K562 (cell line): Measurements from ENCODE around the gene CRKL. TPM values are rescaled to one million over a fixed set of nuclear protein-coding genes. Genes with fewer than 3 reads are reported as not detected.

Experiments used
- ARNT ChIP-seq, 2 experiments: fragments of 450-650 bp; IDR thresholded peaks; 2 replicates each; pipeline ENCODE4 v1.6.1; 2016; ENCODE audit warnings: mild to moderate bottlenecking in 1 of 2
- BCOR ChIP-seq: fragments of 450-650 bp; IDR thresholded peaks from 2 replicates; pipeline ENCODE4 v1.6.1; 2016
- CHD1 ChIP-seq: fragments of 200-600 bp; sonication (generic); IDR thresholded peaks from one replicate; pipeline ENCODE4 v1.6.1; 2012; ENCODE audit warnings: mild to moderate bottlenecking, moderate library complexity, low read length, inconsistent platforms
- CREM ChIP-seq: IDR thresholded peaks from 2 replicates; pipeline ENCODE4 v1.6.1; 2014; ENCODE audit warnings: antibody characterized with exemption, low read depth
- HDAC8 ChIP-seq: fragments of 450-650 bp; IDR thresholded peaks from 2 replicates; pipeline ENCODE4 v1.6.1; 2016; ENCODE audit warnings: mild to moderate bottlenecking, missing genetic modification characterization, moderate library complexity, missing compliant biosample characterization
- MEF2D ChIP-seq: conservative IDR thresholded peaks from 2 replicates; pipeline ENCODE4 v1.6.1; 2016; ENCODE audit warnings: low read depth, missing genetic modification characterization, missing compliant biosample characterization
- PPARD ChIP-seq: fragments of 250-450 bp; sonication (Bioruptor Pico); IDR thresholded peaks from 2 replicates; pipeline ENCODE4 v1.8.0; 2022; ENCODE audit warnings: inconsistent platforms, mild to moderate bottlenecking, moderate library complexity
- PRPF4 ChIP-seq: fragments of 200-400 bp; formaldehyde crosslinking; IDR thresholded peaks from one replicate; pipeline ENCODE4 v1.6.1; 2017; ENCODE audit warnings: low read length, low read depth, mild to moderate bottlenecking; ENCODE audit not compliant: insufficient read depth, poor library complexity, severe bottlenecking
- RBM15 ChIP-seq: fragments of 200-400 bp; formaldehyde crosslinking; IDR thresholded peaks from 2 replicates; pipeline ENCODE4 v1.6.1; 2018; ENCODE audit warnings: mild to moderate bottlenecking, low read length, moderate library complexity; ENCODE audit not compliant: insufficient read depth
- RCOR1 ChIP-seq, 2 experiments: IDR thresholded peaks; 2 replicates each; pipeline ENCODE4 v1.6.1; 2012; ENCODE audit warnings: low read depth in 2 of 2, low read length in 2 of 2, borderline replicate concordance in 1 of 2, improper control_type of control experiment in 1 of 2
- RUNX1 ChIP-seq: sonication (generic); IDR thresholded peaks from 2 replicates; pipeline ENCODE4 v1.6.1; 2016; ENCODE audit warnings: antibody characterized with exemption, low read depth
- SRF ChIP-seq, 2 experiments: fragments of 250-450, 450-650 bp in 1 of 2; sonication (Bioruptor Pico) in 1 of 2; sonication (generic) in 1 of 2; formaldehyde crosslinking; IDR thresholded peaks; 2 replicates each; pipeline versions ENCODE4 v1.5.0 to v1.5.1; 2020 to 2022; ENCODE audit warnings: mild to moderate bottlenecking in 1 of 2, missing genetic modification reagents in 1 of 2
- SRSF3 ChIP-seq: fragments of 200-400 bp; formaldehyde crosslinking; IDR thresholded peaks from 2 replicates; pipeline ENCODE4 v1.6.1; 2016; ENCODE audit warnings: mild to moderate bottlenecking, low read length, moderate library complexity; ENCODE audit not compliant: insufficient read depth
- ZBTB1 ChIP-seq: sonication (generic); formaldehyde crosslinking; IDR thresholded peaks from 2 replicates; pipeline ENCODE4 v1.8.1; 2023; ENCODE audit warnings: missing genetic modification reagents, low read depth, mild to moderate bottlenecking, borderline replicate concordance
- ZC3H11A ChIP-seq: IDR thresholded peaks from 2 replicates; pipeline ENCODE4 v1.6.1; 2012; ENCODE audit warnings: low read depth, low read length, improper control_type of control experiment
- ZKSCAN3 ChIP-seq: fragments of 250-450 bp; sonication (Bioruptor Pico); IDR thresholded peaks from 2 replicates; pipeline ENCODE4 v1.4.0; 2020
- ZNF561 ChIP-seq: fragments of 450-650 bp; formaldehyde crosslinking; conservative IDR thresholded peaks from 2 replicates; pipeline ENCODE4 v1.4.0; 2020; ENCODE audit warnings: mild to moderate bottlenecking, moderate library complexity
- ZNF79 ChIP-seq: fragments of 250-450 bp; sonication (Bioruptor Pico); IDR thresholded peaks from 2 replicates; pipeline ENCODE4 v1.4.0; 2020; ENCODE audit warnings: low read depth, mild to moderate bottlenecking, moderate library complexity
- polyA plus RNA-seq, 8 experiments: library from polyadenylated mRNA; depleted of rRNA in 4 of 8; stranded (reverse) in 5 of 8; unstranded in 3 of 8; fragments of >200 nt; fragmentation: Nextera tagmentation in 2 of 8; fragmentation: Illumina TruSeq in 1 of 8; extraction: Ambion mirVana in 2 of 8; extraction: Trizol in 1 of 8; gene quantifications; 2 replicates each; pipeline versions ENCODE4 v1.2.1 to v1.2.3, GENCODE V29; 2011 to 2014; ENCODE audit warnings: inconsistent platforms in 1 of 8, missing spikeins in 1 of 8
- total RNA-seq, 7 experiments: library from RNA; depleted of rRNA in 6 of 7; stranded (reverse); fragments of >200 nt in 6 of 7; fragmentation: Illumina TruSeq in 2 of 7; extraction: Trizol in 2 of 7; gene quantifications; 2 replicates each; pipeline versions ENCODE4 v1.2.1 to v1.2.3, GENCODE V29; 2011 to 2021; ENCODE audit warnings: low replicate concordance in 1 of 7
- TF ChIP-seq, protein P1 (sequence below): sonication (generic); formaldehyde crosslinking; IDR thresholded peaks from 2 replicates; pipeline ENCODE4 v1.8.1; 2023; ENCODE audit warnings: mild to moderate bottlenecking, missing genetic modification reagents
- TF ChIP-seq, protein P2 (sequence below): fragments of 450-650 bp; formaldehyde crosslinking; IDR thresholded peaks from 2 replicates; pipeline ENCODE4 v1.4.0; 2020; ENCODE audit warnings: mild to moderate bottlenecking, moderate library complexity
- TF ChIP-seq, protein P3 (sequence below): fragments of 250-450 bp; sonication (Bioruptor Pico); IDR thresholded peaks from 2 replicates; pipeline ENCODE4 v1.5.0; 2021
- TF ChIP-seq, protein P4 (sequence below), 2 experiments: fragments of 450-650 bp in 1 of 2; sonication (generic) in 1 of 2; formaldehyde crosslinking; conservative IDR thresholded peaks; 2 replicates each; pipeline versions ENCODE4 v1.4.0 to v1.8.1; 2020 to 2022; ENCODE audit warnings: mild to moderate bottlenecking in 1 of 2, missing genetic modification reagents in 1 of 2

CRKL gene
- total and polyA plus RNA-seq, 9 of the 15 experiments (the other 6 are each of a cell fraction or from before 2014, with no cell fraction given): 100 to 263 (median 124) TPM

DNA sequence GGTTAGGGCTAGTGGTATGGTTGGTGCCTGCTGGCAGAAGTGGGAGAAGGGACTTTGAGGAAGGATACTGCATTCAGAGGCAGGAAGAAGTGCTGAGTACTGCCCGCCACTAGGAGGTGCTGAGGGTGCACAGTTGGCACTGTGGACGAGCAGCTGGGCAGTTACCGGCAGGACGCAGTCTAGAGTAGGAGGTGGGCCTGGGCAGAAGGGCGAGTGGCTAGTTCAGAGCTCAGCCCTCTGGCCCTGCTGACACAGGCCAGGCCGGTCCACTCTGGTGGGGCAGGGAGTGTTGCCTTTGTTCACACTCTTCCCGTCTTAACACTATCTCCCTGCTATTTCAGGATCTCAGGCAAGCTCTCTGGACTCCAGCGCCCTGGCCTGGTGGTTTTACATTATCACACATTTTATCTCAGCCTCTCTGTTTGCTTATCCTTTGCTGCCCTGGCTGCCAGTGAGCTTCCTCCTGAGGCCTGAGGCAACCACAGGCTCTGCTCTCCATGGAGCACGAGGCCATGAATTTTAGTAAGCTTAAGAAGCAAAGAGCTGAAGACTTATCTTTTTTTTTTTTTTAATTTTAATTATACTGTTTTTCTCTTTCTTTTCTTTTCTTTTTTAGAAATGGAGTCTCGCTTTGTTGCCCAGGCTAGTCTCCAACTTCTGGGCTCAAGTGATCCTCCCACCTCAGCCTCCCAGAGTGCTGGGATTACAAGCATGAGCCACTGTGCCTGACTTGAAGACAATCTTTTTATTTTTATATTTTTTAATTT lies 31.5 kb upstream of the CRKL start (continued):
- TF ChIP-seq PRPF4 (no peak), BCOR (peak; percentile 93), RCOR1 (IDR thresholded peaks at IDR 0.05; ENCODE audit: borderline replicate concordance in 1 of 2, low read depth in 2 of 2, low read length in 2 of 2) (peak; percentile 84 to 93), HDAC8 (tag) (peak; percentile 89), ZC3H11A (no peak; the same call in 1 of the 2 replicates), ZKSCAN3 (CRISPR knock-in tag) (no peak), MEF2D (peak; percentile 92), ZBTB1 (CRISPR knock-in tag) (no peak), PPARD (no peak), SRF (CRISPR knock-in tag; IDR thresholded peaks at IDR 0.05) (peak in 1 of 2 experiments; percentile 67; a peak in 1 of 4 replicates), RUNX1 (no peak), RBM15 (no peak), CREM (no peak), SRSF3 (no peak), ZNF79 (CRISPR knock-in tag) (no peak), ZNF561 (CRISPR knock-in tag) (no peak), ARNT (IDR thresholded peaks at IDR 0.05) (peak; percentile 45 to 92), CHD1 (peak; percentile 41)
- TF ChIP-seq, protein P1, sequence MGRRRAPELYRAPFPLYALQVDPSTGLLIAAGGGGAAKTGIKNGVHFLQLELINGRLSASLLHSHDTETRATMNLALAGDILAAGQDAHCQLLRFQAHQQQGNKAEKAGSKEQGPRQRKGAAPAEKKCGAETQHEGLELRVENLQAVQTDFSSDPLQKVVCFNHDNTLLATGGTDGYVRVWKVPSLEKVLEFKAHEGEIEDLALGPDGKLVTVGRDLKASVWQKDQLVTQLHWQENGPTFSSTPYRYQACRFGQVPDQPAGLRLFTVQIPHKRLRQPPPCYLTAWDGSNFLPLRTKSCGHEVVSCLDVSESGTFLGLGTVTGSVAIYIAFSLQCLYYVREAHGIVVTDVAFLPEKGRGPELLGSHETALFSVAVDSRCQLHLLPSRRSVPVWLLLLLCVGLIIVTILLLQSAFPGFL (CRISPR knock-in tag): no peak
- TF ChIP-seq, protein P2, sequence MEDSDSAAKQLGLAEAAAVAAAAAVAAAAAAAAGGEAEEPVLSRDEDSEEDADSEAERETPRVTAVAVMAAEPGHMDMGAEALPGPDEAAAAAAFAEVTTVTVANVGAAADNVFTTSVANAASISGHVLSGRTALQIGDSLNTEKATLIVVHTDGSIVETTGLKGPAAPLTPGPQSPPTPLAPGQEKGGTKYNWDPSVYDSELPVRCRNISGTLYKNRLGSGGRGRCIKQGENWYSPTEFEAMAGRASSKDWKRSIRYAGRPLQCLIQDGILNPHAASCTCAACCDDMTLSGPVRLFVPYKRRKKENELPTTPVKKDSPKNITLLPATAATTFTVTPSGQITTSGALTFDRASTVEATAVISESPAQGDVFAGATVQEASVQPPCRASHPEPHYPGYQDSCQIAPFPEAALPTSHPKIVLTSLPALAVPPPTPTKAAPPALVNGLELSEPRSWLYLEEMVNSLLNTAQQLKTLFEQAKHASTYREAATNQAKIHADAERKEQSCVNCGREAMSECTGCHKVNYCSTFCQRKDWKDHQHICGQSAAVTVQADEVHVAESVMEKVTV (CRISPR knock-in tag): peak; percentile 100
- TF ChIP-seq, protein P3, sequence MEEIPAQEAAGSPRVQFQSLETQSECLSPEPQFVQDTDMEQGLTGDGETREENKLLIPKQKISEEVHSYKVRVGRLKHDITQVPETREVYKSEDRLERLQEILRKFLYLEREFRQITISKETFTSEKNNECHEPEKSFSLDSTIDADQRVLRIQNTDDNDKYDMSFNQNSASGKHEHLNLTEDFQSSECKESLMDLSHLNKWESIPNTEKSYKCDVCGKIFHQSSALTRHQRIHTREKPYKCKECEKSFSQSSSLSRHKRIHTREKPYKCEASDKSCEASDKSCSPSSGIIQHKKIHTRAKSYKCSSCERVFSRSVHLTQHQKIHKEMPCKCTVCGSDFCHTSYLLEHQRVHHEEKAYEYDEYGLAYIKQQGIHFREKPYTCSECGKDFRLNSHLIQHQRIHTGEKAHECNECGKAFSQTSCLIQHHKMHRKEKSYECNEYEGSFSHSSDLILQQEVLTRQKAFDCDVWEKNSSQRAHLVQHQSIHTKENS (CRISPR knock-in tag): no peak
- TF ChIP-seq, protein P4, sequence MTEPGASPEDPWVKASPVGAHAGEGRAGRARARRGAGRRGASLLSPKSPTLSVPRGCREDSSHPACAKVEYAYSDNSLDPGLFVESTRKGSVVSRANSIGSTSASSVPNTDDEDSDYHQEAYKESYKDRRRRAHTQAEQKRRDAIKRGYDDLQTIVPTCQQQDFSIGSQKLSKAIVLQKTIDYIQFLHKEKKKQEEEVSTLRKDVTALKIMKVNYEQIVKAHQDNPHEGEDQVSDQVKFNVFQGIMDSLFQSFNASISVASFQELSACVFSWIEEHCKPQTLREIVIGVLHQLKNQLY (CRISPR knock-in tag; conservative IDR thresholded peaks at IDR 0.05): peak in 1 of 2 experiments; percentile 93; a peak in 1 of 4 replicates
